ENCODE results near the gene PLXNA2. TPM values are rescaled to one million over a fixed set of nuclear protein-coding genes. Genes with fewer than 3 reads are reported as not detected.

Gene PLXNA2
- total and polyA plus RNA-seq, 2 donors (not counting 1 experiment from before 2014, with no cell fraction given): 0.31 to 1.2 TPM

DNA sequence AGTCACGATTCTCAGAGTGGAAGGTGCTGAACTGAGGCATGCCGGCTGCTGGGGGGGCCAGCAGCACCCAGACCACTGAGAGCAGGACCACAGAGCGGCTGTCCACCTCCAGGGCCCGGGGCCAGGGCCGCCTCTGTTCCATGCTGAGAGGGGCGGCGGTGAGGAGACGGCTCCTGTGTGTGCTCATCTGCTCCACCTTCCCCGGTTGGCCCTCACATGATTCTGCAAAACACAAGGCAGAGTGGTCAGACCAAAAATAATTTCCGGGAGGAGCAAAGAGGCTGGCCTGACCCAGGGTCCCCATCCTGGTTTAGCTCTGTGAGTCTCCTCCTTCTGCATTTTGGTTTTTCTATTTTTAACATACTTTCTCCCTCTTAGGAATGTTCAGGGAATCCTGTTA is 26.4 kb downstream of the PLXNA2 start:
- Histone ChIP-seq H3K36me3 (replicated peaks in 1 of 2; ENCODE audit: control extremely low read depth in 1 of 2, control insufficient read depth in 1 of 2, extremely low read depth in 1 of 2, insufficient read depth in 2 of 2, low read length in 1 of 2) (no peaks in the 10 kb centered on the region), H4K20me1 (ENCODE audit: control insufficient read depth, insufficient read depth, low read length, poor library complexity, severe bottlenecking) (no peaks in the 10 kb centered on the region), H3K4me2 (replicated peaks; ENCODE audit: low read depth, low read length, poor library complexity, severe bottlenecking) (no peak overlapping the region), H3K27ac (ENCODE audit: low read length in 2 of 2) (no peak overlapping the region), H2AFZ (ENCODE audit: insufficient read depth, low read depth, low read length, poor library complexity, severe bottlenecking) (no peak overlapping the region), H3K4me3 (ENCODE audit: control extremely low read depth in 1 of 5, extremely low read depth in 1 of 5, insufficient read depth in 1 of 5, low read depth in 2 of 5, low read length in 4 of 5) (no peak overlapping the region), H3K4me1 (ENCODE audit: control insufficient read depth in 2 of 2, insufficient read depth in 2 of 2, low read length in 2 of 2) (no peaks in the 10 kb centered on the region), H3K9ac (ENCODE audit: low read length) (no peak overlapping the region), H3K79me2 (ENCODE audit: control insufficient read depth, insufficient read depth, low read length) (no peaks in the 10 kb centered on the region), H3K9me3 (ENCODE audit: control extremely low read depth in 1 of 3, control insufficient read depth in 2 of 3, insufficient read depth in 1 of 3, low read length in 2 of 3) (no peaks in the 10 kb centered on the region), H3K27me3 (replicated peaks in 1 of 4; ENCODE audit: control extremely low read depth in 1 of 4, control insufficient read depth in 3 of 4, insufficient read depth in 4 of 4, low read length in 3 of 4) (peaks cover 0 to 7% (median 0%) of the 10 kb centered on the region in 4 experiments)
- no peak for ATAC-seq (ENCODE audit: low read depth)
- Mint-ChIP-seq H3K9me3 (ENCODE audit: insufficient read depth) (no peaks in the 10 kb centered on the region), H3K27ac (no peak overlapping the region), H3K4me3 (no peak overlapping the region), H3K4me1 (no peaks in the 10 kb centered on the region), H3K27me3 (peaks cover 18% of the 10 kb centered on the region)
- intact Hi-C loops (cut with micrococcal nuclease): no loop called here
- WGBS (ENCODE audit: insufficient coverage): 95% methylated on average over 10 of the region's 10 CpGs
- ChIA-PET CTCF (no interaction called here), POLR2A (no interaction called here)
- TF ChIP-seq, protein P1, sequence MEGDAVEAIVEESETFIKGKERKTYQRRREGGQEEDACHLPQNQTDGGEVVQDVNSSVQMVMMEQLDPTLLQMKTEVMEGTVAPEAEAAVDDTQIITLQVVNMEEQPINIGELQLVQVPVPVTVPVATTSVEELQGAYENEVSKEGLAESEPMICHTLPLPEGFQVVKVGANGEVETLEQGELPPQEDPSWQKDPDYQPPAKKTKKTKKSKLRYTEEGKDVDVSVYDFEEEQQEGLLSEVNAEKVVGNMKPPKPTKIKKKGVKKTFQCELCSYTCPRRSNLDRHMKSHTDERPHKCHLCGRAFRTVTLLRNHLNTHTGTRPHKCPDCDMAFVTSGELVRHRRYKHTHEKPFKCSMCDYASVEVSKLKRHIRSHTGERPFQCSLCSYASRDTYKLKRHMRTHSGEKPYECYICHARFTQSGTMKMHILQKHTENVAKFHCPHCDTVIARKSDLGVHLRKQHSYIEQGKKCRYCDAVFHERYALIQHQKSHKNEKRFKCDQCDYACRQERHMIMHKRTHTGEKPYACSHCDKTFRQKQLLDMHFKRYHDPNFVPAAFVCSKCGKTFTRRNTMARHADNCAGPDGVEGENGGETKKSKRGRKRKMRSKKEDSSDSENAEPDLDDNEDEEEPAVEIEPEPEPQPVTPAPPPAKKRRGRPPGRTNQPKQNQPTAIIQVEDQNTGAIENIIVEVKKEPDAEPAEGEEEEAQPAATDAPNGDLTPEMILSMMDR (IDR thresholded peaks at IDR 0.05): no peak
- no peak for TF ChIP-seq EZH2 (IDR thresholded peaks at IDR 0.05; ENCODE audit: borderline replicate concordance, insufficient read depth, low read depth, low read length, poor library complexity, severe bottlenecking)
- no peak for DNase-seq

DNA sequence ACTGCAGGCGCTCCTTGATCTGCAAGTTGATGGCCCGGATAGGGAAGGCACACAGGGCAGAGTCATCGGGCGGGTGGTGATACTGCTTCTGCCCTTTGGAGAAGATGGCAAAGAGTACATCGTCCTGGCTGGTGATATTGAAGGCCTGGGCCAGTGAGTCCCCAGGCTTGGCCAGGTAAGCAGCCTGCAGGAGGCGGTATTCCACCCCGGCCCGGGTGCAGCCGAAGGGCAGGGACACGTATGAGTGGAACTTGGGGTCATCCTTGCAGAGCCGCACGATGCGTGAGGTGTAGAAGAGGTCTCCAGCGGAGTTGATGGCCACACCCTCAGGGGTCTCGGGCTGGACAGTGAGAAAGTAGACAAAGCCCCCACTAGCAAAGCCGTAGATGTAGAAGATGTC is 27.4 kb downstream of the PLXNA2 start:
- no peaks in the 10 kb centered on the region for H4K20me1 ChIP-seq (ENCODE audit: control insufficient read depth, insufficient read depth, low read length, poor library complexity, severe bottlenecking)
- H3K79me2 ChIP-seq (ENCODE audit: control insufficient read depth, insufficient read depth, low read length): no peaks in the 10 kb centered on the region
- no peak for TF ChIP-seq EZH2 (IDR thresholded peaks at IDR 0.05; ENCODE audit: borderline replicate concordance, insufficient read depth, low read depth, low read length, poor library complexity, severe bottlenecking)
- TF ChIP-seq, protein P1 (IDR thresholded peaks at IDR 0.05): no peak
- ChIA-PET CTCF (no interaction called here), POLR2A (no interaction called here)
- H3K4me3 Mint-ChIP-seq: no peak overlapping the region
- H2AFZ ChIP-seq (ENCODE audit: insufficient read depth, low read depth, low read length, poor library complexity, severe bottlenecking): no peak overlapping the region
- H3K4me3 ChIP-seq (ENCODE audit: control extremely low read depth in 1 of 5, extremely low read depth in 1 of 5, insufficient read depth in 1 of 5, low read depth in 2 of 5, low read length in 4 of 5): no peak overlapping the region
- H3K36me3 ChIP-seq (replicated peaks in 1 of 2; ENCODE audit: control extremely low read depth in 1 of 2, control insufficient read depth in 1 of 2, extremely low read depth in 1 of 2, insufficient read depth in 2 of 2, low read length in 1 of 2): no peaks in the 10 kb centered on the region
- DNase-seq (no peak), ATAC-seq (ENCODE audit: low read depth) (no peak)
- no peaks in the 10 kb centered on the region for H3K4me1 ChIP-seq (ENCODE audit: control insufficient read depth in 2 of 2, insufficient read depth in 2 of 2, low read length in 2 of 2)
- peaks cover 12% of the 10 kb centered on the region for H3K27me3 Mint-ChIP-seq
- no peaks in the 10 kb centered on the region for H3K9me3 Mint-ChIP-seq (ENCODE audit: insufficient read depth)
- H3K27ac ChIP-seq (ENCODE audit: low read length in 2 of 2): no peak overlapping the region
- 99% methylated on average over 16 of the region's 16 CpGs for WGBS (ENCODE audit: insufficient coverage)
- H3K9ac ChIP-seq (ENCODE audit: low read length): no peak overlapping the region
- no peak overlapping the region for H3K4me2 ChIP-seq (replicated peaks; ENCODE audit: low read depth, low read length, poor library complexity, severe bottlenecking)
- no peaks in the 10 kb centered on the region for H3K9me3 ChIP-seq (ENCODE audit: control extremely low read depth in 1 of 3, control insufficient read depth in 2 of 3, insufficient read depth in 1 of 3, low read length in 2 of 3)
- intact Hi-C loops (cut with micrococcal nuclease): no loop called here
- H3K4me1 Mint-ChIP-seq: no peaks in the 10 kb centered on the region
- H3K27ac Mint-ChIP-seq: no peak overlapping the region
- peaks cover 0 to 7% (median 0%) of the 10 kb centered on the region in 4 experiments for H3K27me3 ChIP-seq (replicated peaks in 1 of 4; ENCODE audit: control extremely low read depth in 1 of 4, control insufficient read depth in 3 of 4, insufficient read depth in 4 of 4, low read length in 3 of 4)
